ENCODE measurements around the gene RFX2. TPM values are rescaled to one million over a fixed set of nuclear protein-coding genes. Genes with fewer than 3 reads are reported as not detected.
"Not testable (repeated sequence)": the region's sequence is repeated elsewhere in the genome, so short reads cannot be mapped to it uniquely, and the experiment has no call there.

RFX2 gene
- total and polyA plus RNA-seq, 9 of the 15 experiments (the other 6 are each of a cell fraction or from before 2014, with no cell fraction given), result 3.6 to 18.7 (median 8.7) TPM

DNA sequence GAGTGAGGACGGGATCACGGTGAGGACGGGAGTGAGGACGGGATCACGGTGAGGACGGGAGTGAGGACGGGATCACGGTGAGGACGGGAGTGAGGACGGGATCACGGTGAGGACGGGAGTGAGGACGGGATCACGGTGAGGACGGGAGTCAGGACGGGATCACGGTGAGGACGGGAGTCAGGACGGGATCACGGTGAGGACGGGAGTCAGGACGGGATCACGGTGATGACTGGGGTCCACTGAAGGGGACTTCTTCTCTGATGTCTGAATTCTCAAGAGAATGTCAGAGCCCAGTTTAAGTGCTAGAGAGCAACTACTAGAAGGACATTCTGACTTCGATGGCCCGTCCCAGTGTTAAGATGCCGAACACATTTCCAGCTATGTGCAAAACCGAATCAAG lies 85.5 kb downstream of the RFX2 start:
- H3K4me1 ChIP-seq (replicated peaks in 1 of 2; ENCODE audit: control insufficient read depth in 2 of 2, insufficient read depth in 2 of 2, low read length in 2 of 2), result peaks cover 0 to 19% of the 10 kb centered on the region in 2 experiments; a peak in 2 of 5 replicates
- CTCF ChIA-PET (ENCODE audit: low intra/inter-chr PET ratio); DNase-seq (ENCODE audit: extremely low read depth in 1 of 4, low spot score in 3 of 4); H3K9me3 ChIP-seq (replicated peaks; ENCODE audit: control insufficient read depth, insufficient read depth, low read depth, low read length); BruUV-seq (replicated peaks); H3K27ac ChIP-seq (ENCODE audit: extremely low read depth, low read depth, low read length); H3K27me3 ChIP-seq (ENCODE audit: control insufficient read depth in 2 of 2, insufficient read depth in 2 of 2, low read length in 2 of 2); H3K9me1 ChIP-seq (ENCODE audit: control insufficient read depth, insufficient read depth, low read length); H3K9ac ChIP-seq (ENCODE audit: insufficient read depth in 1 of 2, low read depth in 2 of 2, low read length in 2 of 2); FAIRE-seq; H3K79me2 ChIP-seq (ENCODE audit: control insufficient read depth, insufficient read depth, low read length); H3K4me2 ChIP-seq (ENCODE audit: insufficient read depth, low read length); H2AFZ ChIP-seq (ENCODE audit: low read depth, low read length); ATAC-seq; H3K4me3 ChIP-seq; H4K20me1 ChIP-seq (replicated peaks; ENCODE audit: control insufficient read depth, insufficient read depth, low read length); H3K36me3 ChIP-seq (ENCODE audit: control insufficient read depth, insufficient read depth, low read length): not testable (repeated sequence)
- intact Hi-C loops (cut with micrococcal nuclease), result loop anchor here (5.0 kb wide), 1 partner anchor 222 kb away; no protein-coding TSS in a partner anchor
- in situ Hi-C loops (cut with MboI), result loop anchor here (5.0 kb wide), 1 partner anchor 222 kb away; no protein-coding TSS in a partner anchor
- peak; percentile 69 for TF ChIP-seq ZNF263 (CRISPR knock-in tag; IDR thresholded peaks at IDR 0.05; ENCODE audit: borderline replicate concordance)
- 89% methylated on average over 12 of the region's 27 CpGs for WGBS (ENCODE audit: insufficient coverage, low coverage, missing lambda C conversion rate)
- POLR2A ChIA-PET, result interaction anchor here (0.6 to 1.1 kb wide), 2 partner anchors 24 to 86 kb away, joined by 3 read pairs; no protein-coding TSS in a partner anchor

DNA sequence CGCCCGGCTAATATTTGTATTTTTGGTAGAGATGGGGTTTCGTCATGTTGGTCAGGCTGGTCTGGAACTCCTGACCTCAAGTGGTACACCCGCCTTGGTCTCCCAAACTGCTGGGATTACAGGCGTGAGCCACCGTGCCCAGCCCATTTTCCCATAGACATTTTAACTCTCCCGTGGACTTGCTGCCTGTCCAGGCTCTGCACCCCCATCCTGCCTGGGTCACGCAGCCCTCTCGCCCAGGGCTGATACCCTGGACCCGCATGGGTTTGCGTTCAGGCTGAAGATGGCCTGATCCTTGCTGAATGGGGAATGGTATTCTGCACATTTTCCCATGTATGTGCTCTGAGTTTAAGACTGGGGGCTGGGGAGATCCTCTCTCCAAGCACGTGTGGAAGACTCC lies 86.4 kb downstream of the RFX2 start:
- WGBS (ENCODE audit: insufficient coverage, low coverage, missing lambda C conversion rate), result 64% methylated on average over 12 of the region's 12 CpGs
- DNase-seq (ENCODE audit: extremely low read depth in 1 of 4, low spot score in 3 of 4) (no peak), ATAC-seq (no peak), FAIRE-seq (no peak)
- H3K27me3 ChIP-seq (ENCODE audit: control insufficient read depth in 2 of 2, insufficient read depth in 2 of 2, low read length in 2 of 2), result no peaks in the 10 kb centered on the region
- in situ Hi-C loops (cut with MboI) (loop anchor here (5.0 kb wide), 1 partner anchor 222 kb away; no protein-coding TSS in a partner anchor), intact Hi-C loops (cut with micrococcal nuclease) (loop anchor here (5.0 kb wide), 1 partner anchor 222 kb away; no protein-coding TSS in a partner anchor)
- ChIA-PET POLR2A (no interaction called here), CTCF (ENCODE audit: low intra/inter-chr PET ratio) (interaction anchor here (4.0 kb wide), 1 partner anchor 56 kb away, joined by 26 read pairs; no protein-coding TSS in a partner anchor)
- BruUV-seq (replicated peaks), result no TSS peak
- H3K27ac ChIP-seq (ENCODE audit: extremely low read depth, low read depth, low read length), result no peak overlapping the region
- no peak overlapping the region for H3K4me3 ChIP-seq
- no peak overlapping the region for H3K9ac ChIP-seq (ENCODE audit: insufficient read depth in 1 of 2, low read depth in 2 of 2, low read length in 2 of 2)
- H4K20me1 ChIP-seq (replicated peaks; ENCODE audit: control insufficient read depth, insufficient read depth, low read length), result peaks cover 4% of the 10 kb centered on the region; the same call in 1 of the 2 replicates
- peaks cover 2% of the 10 kb centered on the region for H3K9me1 ChIP-seq (ENCODE audit: control insufficient read depth, insufficient read depth, low read length)
- H3K79me2 ChIP-seq (ENCODE audit: control insufficient read depth, insufficient read depth, low read length), result no peaks in the 10 kb centered on the region
- peaks cover 0 to 19% of the 10 kb centered on the region in 2 experiments; a peak in 2 of 5 replicates for H3K4me1 ChIP-seq (replicated peaks in 1 of 2; ENCODE audit: control insufficient read depth in 2 of 2, insufficient read depth in 2 of 2, low read length in 2 of 2)
- no peak overlapping the region for H3K4me2 ChIP-seq (ENCODE audit: insufficient read depth, low read length)
- no peak for TF ChIP-seq SMARCB1 (IDR thresholded peaks at IDR 0.05; ENCODE audit: insufficient read length, low read depth)
- no peaks in the 10 kb centered on the region for H3K9me3 ChIP-seq (replicated peaks; ENCODE audit: control insufficient read depth, insufficient read depth, low read depth, low read length)
- no peaks in the 10 kb centered on the region; the same call in 2 of the 3 replicates for H3K36me3 ChIP-seq (ENCODE audit: control insufficient read depth, insufficient read depth, low read length)
- H2AFZ ChIP-seq (ENCODE audit: low read depth, low read length), result no peak overlapping the region
